ENCODE data around the gene ZBED5.
"Not testable (repeated sequence)": the region's sequence is repeated elsewhere in the genome, so short reads cannot be mapped to it uniquely, and the experiment has no call there.

Gene ZBED5

GRCh38 chr11:10893714-10894151, 35.9 kb upstream of the ZBED5 start:
- Histone ChIP-seq H3K27me3 (no peaks in the 10 kb centered on the region), H3K4me3 (ENCODE audit: low read depth, low read length) (no peak overlapping the region), H3K4me1 (no peaks in the 10 kb centered on the region), H3K9me3 (no peaks in the 10 kb centered on the region), H3K36me3 (no peaks in the 10 kb centered on the region)
- no peak for TF ChIP-seq CTCF (IDR thresholded peaks at IDR 0.05; ENCODE audit: low read depth, low read length)
- no peak for DNase-seq

GRCh38 chr11:10892250-10892649, 34.4 kb upstream of the ZBED5 start:
- Histone ChIP-seq H3K4me1 (no peaks in the 10 kb centered on the region), H3K9me3 (no peaks in the 10 kb centered on the region), H3K4me3 (ENCODE audit: low read depth, low read length) (no peak overlapping the region), H3K27me3 (no peaks in the 10 kb centered on the region), H3K36me3 (no peaks in the 10 kb centered on the region)
- TF ChIP-seq CTCF (IDR thresholded peaks at IDR 0.05; ENCODE audit: low read depth, low read length) = no peak
- DNase-seq = no peak

GRCh38 chr11:10891151-10891720, 33.4 kb upstream of the ZBED5 start:
- TF ChIP-seq CTCF (IDR thresholded peaks at IDR 0.05; ENCODE audit: low read depth, low read length) = no peak
- Histone ChIP-seq H3K4me1 (peaks cover 6% of the 10 kb centered on the region), H3K9me3 (no peaks in the 10 kb centered on the region), H3K4me3 (ENCODE audit: low read depth, low read length) (no peak overlapping the region), H3K27me3 (no peaks in the 10 kb centered on the region), H3K36me3 (no peaks in the 10 kb centered on the region)
- no peak for DNase-seq

GRCh38 chr11:10890083-10890482, 32.2 kb upstream of the ZBED5 start:
- not testable (repeated sequence) for H3K9me3 ChIP-seq; H3K4me3 ChIP-seq (ENCODE audit: low read depth, low read length); H3K36me3 ChIP-seq; H3K27me3 ChIP-seq; H3K4me1 ChIP-seq; DNase-seq

GRCh38 chr11:10887307-10887706, 29.5 kb upstream of the ZBED5 start:
- no peak overlapping the region for H3K4me3 ChIP-seq (ENCODE audit: low read depth, low read length)
- H3K27me3 ChIP-seq = no peaks in the 10 kb centered on the region
- TF ChIP-seq CTCF (IDR thresholded peaks at IDR 0.05; ENCODE audit: low read depth, low read length) = no peak
- peaks cover 7% of the 10 kb centered on the region for H3K4me1 ChIP-seq
- no peaks in the 10 kb centered on the region for H3K36me3 ChIP-seq
- no peak for DNase-seq
- no peaks in the 10 kb centered on the region for H3K9me3 ChIP-seq

GRCh38 chr11:10886652-10887250, 28.9 kb upstream of the ZBED5 start:
- DNase-seq = peak; percentile 16
- no peak for TF ChIP-seq CTCF (IDR thresholded peaks at IDR 0.05; ENCODE audit: low read depth, low read length)
- H3K9me3 ChIP-seq = no peaks in the 10 kb centered on the region
- H3K4me3 ChIP-seq (ENCODE audit: low read depth, low read length) = no peak overlapping the region
- H3K36me3 ChIP-seq = no peaks in the 10 kb centered on the region
- no peaks in the 10 kb centered on the region for H3K27me3 ChIP-seq
- peaks cover 7% of the 10 kb centered on the region for H3K4me1 ChIP-seq

Data from BE2C (cell line).